Activated T-helper 2 cell treated with anti-CD3 and anti-CD28 coated beads, Interferon-gamma antibody, Interleukin-2, Interleukin-4, amounts not matched to agents 10 μg/mL and 5 μg/mL and 100 μg/mL, durations not matched to agents 14 hours and 24 hours and 36 hours (primary cell): ENCODE data around the gene PHKB. TPM values are rescaled to one million over a fixed set of nuclear protein-coding genes. Genes with fewer than 3 reads are reported as not detected.
A peak's percentile ranks its signal among the peaks of the same experiment; 100 is the strongest.
"Not testable (repeated sequence)": the region's sequence is repeated elsewhere in the genome, so short reads cannot be mapped to it uniquely, and the experiment has no call there.

Experiments
- DNase-seq: peaks from one replicate; pipeline ENCODE4 v3.0.0; 2021; ENCODE audit warnings: low spot score
- H3K27ac Mint-ChIP-seq: one replicate; pipeline ENCODE4 v1.8.0; 2021; ENCODE audit warnings: mixed read lengths
- H3K27me3 Mint-ChIP-seq: one replicate; pipeline ENCODE4 v1.8.0; 2021; ENCODE audit warnings: low read depth, mixed read lengths
- H3K36me3 Mint-ChIP-seq: one replicate; pipeline ENCODE4 v1.8.0; 2021; ENCODE audit warnings: low read depth, mixed read lengths
- H3K4me1 Mint-ChIP-seq: one replicate; pipeline ENCODE4 v1.8.0; 2021; ENCODE audit warnings: low read depth, mixed read lengths
- H3K4me3 Mint-ChIP-seq: one replicate; pipeline ENCODE4 v1.8.0; 2021; ENCODE audit warnings: low read depth, mild to moderate bottlenecking, moderate library complexity, mixed read lengths
- H3K9me3 Mint-ChIP-seq: one replicate; pipeline ENCODE4 v1.8.0; 2021; ENCODE audit warnings: mixed read lengths
- intact Hi-C: fragments of 100-400 bp; cut with micrococcal nuclease; formaldehyde crosslinking; loops from one replicate; pipeline ENCODE4 v1.15.1; 2023
- total RNA-seq: library from RNA; stranded (reverse); gene quantifications from 2 replicates; pipeline ENCODE4 v1.2.3, GENCODE V29; 2022

The PHKB gene
- total RNA-seq, 1 donor from 2014 or later = 29.7 TPM

- peak overlapping the region; percentile 94 for H3K27ac Mint-ChIP-seq
- peaks cover 33% of the 10 kb centered on the region for H3K36me3 Mint-ChIP-seq
- no peaks in the 10 kb centered on the region for H3K9me3 Mint-ChIP-seq
- H3K4me1 Mint-ChIP-seq = peaks cover 37% of the 10 kb centered on the region
- H3K27me3 Mint-ChIP-seq = no peaks in the 10 kb centered on the region
- intact Hi-C loops = loop anchor here (5.0 kb wide), 6 partner anchors 253 to 772 kb away; partner anchors contain the start of genes ABCC12, DNAJA2, NETO2 and ORC6
- peak overlapping the region; percentile 98 for H3K4me3 Mint-ChIP-seq
- no peak for DNase-seq
Observed at GRCh38 chr16:47459603-47460002, 1.5 kb upstream of the PHKB start.

DNA sequence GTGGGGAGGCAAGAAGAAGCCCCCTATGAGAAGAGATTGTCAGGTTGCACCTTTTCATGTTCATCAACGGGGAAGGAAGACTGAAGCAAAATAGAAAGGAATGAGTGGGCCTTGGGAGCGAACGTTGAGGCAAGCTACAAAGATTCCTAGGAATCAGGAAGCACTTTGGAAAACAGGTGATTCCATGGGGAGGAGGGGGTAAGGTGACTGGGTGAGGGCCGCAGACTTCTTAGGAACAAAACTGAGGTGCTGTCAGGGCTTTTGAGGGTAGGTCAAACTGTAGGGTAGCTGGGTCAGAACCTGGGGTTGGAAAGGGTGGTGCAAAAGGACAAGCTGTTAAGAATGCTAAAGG lies 796 bp upstream of the PHKB start:
- Mint-ChIP-seq H3K4me3 (peak overlapping the region; percentile 98), H3K9me3 (no peaks in the 10 kb centered on the region), H3K4me1 (peaks cover 35% of the 10 kb centered on the region), H3K27ac (peak overlapping the region; percentile 94), H3K27me3 (no peaks in the 10 kb centered on the region), H3K36me3 (peaks cover 30% of the 10 kb centered on the region)
- DNase-seq = no peak
- intact Hi-C loops = loop anchor here (5.0 kb wide), 6 partner anchors 252 to 773 kb away; partner anchors contain the start of genes ABCC12, DNAJA2, NETO2 and ORC6

GRCh38 chr16:47461598-47462266 lies 601 bp downstream of the PHKB start:
- H3K27ac Mint-ChIP-seq = peak overlapping the region; percentile 79
- intact Hi-C loops = loop anchor here (1.0 to 5.0 kb wide), 7 partner anchors 251 to 774 kb away; partner anchors contain the start of genes ABCC12, DNAJA2, NETO2 and ORC6
- peak overlapping the region; percentile 98 for H3K4me3 Mint-ChIP-seq
- peaks cover 35% of the 10 kb centered on the region for H3K4me1 Mint-ChIP-seq
- H3K27me3 Mint-ChIP-seq = no peaks in the 10 kb centered on the region
- H3K9me3 Mint-ChIP-seq = no peaks in the 10 kb centered on the region
- peaks cover 27% of the 10 kb centered on the region for H3K36me3 Mint-ChIP-seq
- DNase-seq = no peak

- no peaks in the 10 kb centered on the region for H3K9me3 Mint-ChIP-seq
- no peak overlapping the region for H3K27ac Mint-ChIP-seq
- no peak overlapping the region for H3K4me3 Mint-ChIP-seq
- peaks cover 15% of the 10 kb centered on the region for H3K36me3 Mint-ChIP-seq
- intact Hi-C loops = loop anchor here (5.0 kb wide), 6 partner anchors 248 to 777 kb away; partner anchors contain the start of genes ABCC12, DNAJA2, NETO2 and ORC6
- H3K4me1 Mint-ChIP-seq = peaks cover 28% of the 10 kb centered on the region
- no peaks in the 10 kb centered on the region for H3K27me3 Mint-ChIP-seq
- DNase-seq = no peak
Observed at GRCh38 chr16:47463771-47464624, 2.9 kb downstream of the PHKB start.

- no peaks in the 10 kb centered on the region for H3K27me3 Mint-ChIP-seq
- no peak for DNase-seq
- peaks cover 15% of the 10 kb centered on the region for H3K4me1 Mint-ChIP-seq
- no peaks in the 10 kb centered on the region for H3K9me3 Mint-ChIP-seq
- H3K4me3 Mint-ChIP-seq = no peak overlapping the region
- intact Hi-C loops = no loop called here
- H3K36me3 Mint-ChIP-seq = peaks cover 8% of the 10 kb centered on the region
- H3K27ac Mint-ChIP-seq = no peak overlapping the region
Observed at GRCh38 chr16:47465919-47466630, 4.9 kb downstream of the PHKB start.

- Mint-ChIP-seq H3K36me3 (peaks cover 8% of the 10 kb centered on the region), H3K27ac (no peak overlapping the region), H3K4me1 (peaks cover 10% of the 10 kb centered on the region), H3K4me3 (no peak overlapping the region), H3K9me3 (no peaks in the 10 kb centered on the region), H3K27me3 (no peaks in the 10 kb centered on the region)
- intact Hi-C loops = no loop called here
- DNase-seq = no peak
Observed at GRCh38 chr16:47467501-47467900, 6.4 kb downstream of the PHKB start.

GRCh38 chr16:47468070-47468689 lies 7.0 kb downstream of the PHKB start:
- DNase-seq, H3K9me3 Mint-ChIP-seq, H3K27ac Mint-ChIP-seq, H3K4me3 Mint-ChIP-seq, H3K27me3 Mint-ChIP-seq, H3K36me3 Mint-ChIP-seq, intact Hi-C loops: not testable (repeated sequence)
- peaks cover 10% of the 10 kb centered on the region for H3K4me1 Mint-ChIP-seq

DNA sequence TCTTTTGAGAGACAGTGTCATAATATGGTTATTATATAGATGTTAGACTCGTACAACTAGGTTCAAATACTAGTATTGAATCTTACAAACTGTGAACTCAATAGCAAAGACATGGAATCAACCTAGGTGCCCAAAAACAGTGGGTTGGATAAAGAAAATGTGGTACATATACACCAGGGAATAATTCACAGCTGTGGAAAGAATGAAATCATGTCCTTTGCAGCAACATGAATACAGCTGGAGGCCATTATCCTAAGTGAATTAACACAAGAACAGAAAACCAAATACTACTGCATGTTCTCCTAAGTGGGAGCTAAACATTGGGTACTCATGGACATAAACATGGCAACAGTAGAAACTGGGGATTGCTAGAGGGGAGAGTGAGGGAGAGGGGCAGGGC lies 8.1 kb downstream of the PHKB start:
- Mint-ChIP-seq H3K27ac (no peak overlapping the region), H3K4me3 (no peak overlapping the region), H3K4me1 (peaks cover 3% of the 10 kb centered on the region), H3K36me3 (peaks cover 4% of the 10 kb centered on the region), H3K9me3 (no peaks in the 10 kb centered on the region), H3K27me3 (no peaks in the 10 kb centered on the region)
- intact Hi-C loops = no loop called here
- DNase-seq = no peak

DNA sequence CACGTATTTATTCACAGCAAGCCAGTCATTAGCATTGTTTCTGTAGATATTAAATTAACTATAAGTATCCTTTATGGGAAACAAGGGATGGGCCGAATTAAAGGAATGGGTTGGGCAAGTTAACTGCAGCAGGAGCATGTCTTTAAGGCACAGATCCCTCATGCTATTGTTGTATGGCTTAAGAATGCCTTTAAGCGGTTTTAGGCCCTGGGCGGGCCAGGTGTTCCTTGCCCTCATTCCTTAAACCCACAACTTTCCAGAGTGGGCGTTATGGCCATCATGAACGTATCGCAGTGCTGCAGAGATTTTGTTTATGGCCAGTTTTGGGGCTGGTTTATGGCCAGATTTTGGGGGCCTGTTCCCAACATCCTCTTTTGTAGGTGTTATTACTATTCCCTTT lies 9.1 kb downstream of the PHKB start:
- Mint-ChIP-seq H3K4me1 (peaks cover 3% of the 10 kb centered on the region), H3K9me3 (no peaks in the 10 kb centered on the region)
- intact Hi-C loops = no loop called here

DNA sequence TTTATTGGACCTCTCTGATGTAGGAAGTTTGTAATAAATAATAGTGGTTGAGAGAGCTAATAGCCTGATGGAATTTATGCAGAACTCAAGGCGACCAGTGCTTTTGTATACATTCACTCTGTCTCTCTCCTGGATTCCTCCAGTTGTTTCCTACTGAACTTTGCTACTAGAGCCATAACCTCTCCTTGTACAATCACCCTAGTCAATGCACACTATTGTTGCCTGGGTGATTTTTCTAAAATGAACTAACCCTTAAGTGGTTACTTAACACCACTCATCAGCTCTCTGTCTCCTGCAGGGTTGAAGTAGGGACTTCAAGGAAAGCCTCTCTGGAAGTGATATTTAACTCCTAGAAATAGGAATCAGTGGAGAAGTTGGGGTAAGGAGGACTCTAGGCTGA lies 9.7 kb downstream of the PHKB start:
- no peak overlapping the region for H3K4me3 Mint-ChIP-seq
- intact Hi-C loops = no loop called here
- H3K36me3 Mint-ChIP-seq = no peaks in the 10 kb centered on the region
- H3K27ac Mint-ChIP-seq = no peak overlapping the region
- no peaks in the 10 kb centered on the region for H3K9me3 Mint-ChIP-seq
- peaks cover 3% of the 10 kb centered on the region for H3K4me1 Mint-ChIP-seq
- no peaks in the 10 kb centered on the region for H3K27me3 Mint-ChIP-seq
- no peak for DNase-seq

More for the DNA sequence above, 9.1 kb downstream of the PHKB start:
- H3K4me3 Mint-ChIP-seq = no peak overlapping the region
- H3K27me3 Mint-ChIP-seq = no peaks in the 10 kb centered on the region
- DNase-seq = no peak
- no peak overlapping the region for H3K27ac Mint-ChIP-seq
- peaks cover 3% of the 10 kb centered on the region for H3K36me3 Mint-ChIP-seq

GRCh38 chr16:47473004-47473403 lies 11.9 kb downstream of the PHKB start:
- H3K27me3 Mint-ChIP-seq, H3K9me3 Mint-ChIP-seq, intact Hi-C loops, DNase-seq, H3K4me1 Mint-ChIP-seq, H3K27ac Mint-ChIP-seq, H3K36me3 Mint-ChIP-seq, H3K4me3 Mint-ChIP-seq: not testable (repeated sequence)

- H3K36me3 Mint-ChIP-seq = no peaks in the 10 kb centered on the region
- intact Hi-C loops = no loop called here
- no peak overlapping the region for H3K27ac Mint-ChIP-seq
- no peaks in the 10 kb centered on the region for H3K9me3 Mint-ChIP-seq
- no peaks in the 10 kb centered on the region for H3K27me3 Mint-ChIP-seq
- no peak overlapping the region for H3K4me3 Mint-ChIP-seq
- no peak for DNase-seq
- H3K4me1 Mint-ChIP-seq = no peaks in the 10 kb centered on the region
Observed at GRCh38 chr16:47473792-47474191, 12.7 kb downstream of the PHKB start.
